Activated T-cell treated with anti-CD3 and anti-CD28 coated beads, Interleukin-2, amount 50 U/mL, for 48 hours (primary cell): ENCODE measurements around the gene SLC16A5.
"Not testable (repeated sequence)": the region's sequence is repeated elsewhere in the genome, so short reads cannot be mapped to it uniquely, and the experiment has no call there.

ENCODE experiments used
- DNase-seq, 2 experiments: peaks; one replicate each; pipeline ENCODE4 v3.0.0-alpha.2; 2020

Gene SLC16A5

DNA sequence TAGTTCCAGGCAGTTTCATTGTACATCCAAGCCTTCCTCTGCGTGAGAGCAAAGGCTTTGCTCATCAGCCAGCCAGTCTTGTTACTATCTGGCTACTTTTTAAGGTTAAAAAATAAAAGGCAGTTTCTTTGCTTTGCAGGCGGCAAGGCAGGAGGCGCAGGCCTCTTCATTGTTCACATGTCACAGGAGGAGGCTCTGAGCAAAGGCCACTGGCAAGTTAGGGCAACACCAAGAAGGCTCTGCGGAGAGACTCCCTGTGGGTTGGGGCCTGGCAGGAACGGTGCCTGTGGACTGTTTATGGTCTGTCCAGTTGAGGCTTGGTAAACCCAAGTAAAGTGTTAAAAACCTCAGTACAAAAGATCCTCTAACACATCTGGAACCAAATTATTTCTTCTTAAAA is 47.7 kb downstream of the SLC16A5 start:
- DNase-seq, result no peak

DNA sequence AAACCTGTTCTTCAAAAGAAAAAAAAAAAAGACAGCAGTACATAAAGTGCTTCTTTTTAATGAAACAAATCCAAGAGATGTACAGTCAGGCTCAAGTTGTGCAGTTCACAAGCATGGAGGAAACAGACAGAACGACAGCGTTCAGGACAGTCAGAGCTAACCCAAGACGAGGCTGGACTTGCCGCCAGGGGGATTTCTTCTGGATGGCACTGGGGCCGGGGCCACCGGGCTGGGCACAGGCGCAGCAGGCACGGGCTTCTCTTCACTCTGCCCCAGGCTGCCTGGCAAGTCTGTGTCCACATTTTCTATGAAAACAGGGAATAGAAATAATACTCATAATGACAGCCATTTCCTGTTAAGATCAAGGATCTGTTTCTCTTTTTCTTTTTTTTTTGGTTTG is 48.2 kb downstream of the SLC16A5 start:
- DNase-seq, result no peak

DNA sequence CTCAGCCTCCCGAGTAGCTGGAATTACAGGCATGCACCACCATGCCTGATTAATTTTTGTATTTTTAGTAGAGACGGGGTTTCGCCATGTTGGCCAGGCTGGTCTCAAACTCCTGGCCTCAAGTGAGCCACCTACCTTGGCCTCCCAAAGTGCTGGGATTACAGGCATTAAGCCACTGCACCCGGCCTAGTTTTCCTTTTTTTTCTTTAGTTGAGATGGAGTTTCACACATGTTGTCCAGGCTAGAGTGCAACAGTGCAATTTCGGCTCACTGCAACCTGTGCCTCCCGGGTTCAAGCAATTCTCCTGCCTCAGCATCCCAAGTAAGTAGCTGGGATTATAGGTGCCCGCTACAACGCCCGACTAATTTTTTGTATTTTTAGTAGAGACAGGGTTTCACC is 50.0 kb downstream of the SLC16A5 start:
- DNase-seq, result not testable (repeated sequence)

DNA sequence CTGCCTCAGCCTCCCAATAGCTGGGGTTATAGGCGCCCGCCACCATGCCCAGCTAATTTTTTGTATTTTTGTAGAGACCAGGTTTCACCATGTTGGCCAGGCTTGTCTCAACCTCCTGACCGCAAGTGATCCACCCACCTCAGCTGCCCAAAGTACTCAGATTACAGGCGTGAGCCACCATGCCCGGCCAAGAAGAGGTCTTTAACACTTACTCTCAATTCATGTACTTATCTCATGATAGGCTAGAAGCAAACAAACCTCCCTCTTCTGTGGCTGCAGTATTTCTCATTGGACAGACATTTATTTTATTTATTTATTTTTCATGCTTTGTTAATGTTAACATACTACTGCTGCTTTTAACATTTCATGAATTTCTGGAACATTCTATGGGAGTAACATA is 50.8 kb downstream of the SLC16A5 start:
- no peak for DNase-seq

DNA sequence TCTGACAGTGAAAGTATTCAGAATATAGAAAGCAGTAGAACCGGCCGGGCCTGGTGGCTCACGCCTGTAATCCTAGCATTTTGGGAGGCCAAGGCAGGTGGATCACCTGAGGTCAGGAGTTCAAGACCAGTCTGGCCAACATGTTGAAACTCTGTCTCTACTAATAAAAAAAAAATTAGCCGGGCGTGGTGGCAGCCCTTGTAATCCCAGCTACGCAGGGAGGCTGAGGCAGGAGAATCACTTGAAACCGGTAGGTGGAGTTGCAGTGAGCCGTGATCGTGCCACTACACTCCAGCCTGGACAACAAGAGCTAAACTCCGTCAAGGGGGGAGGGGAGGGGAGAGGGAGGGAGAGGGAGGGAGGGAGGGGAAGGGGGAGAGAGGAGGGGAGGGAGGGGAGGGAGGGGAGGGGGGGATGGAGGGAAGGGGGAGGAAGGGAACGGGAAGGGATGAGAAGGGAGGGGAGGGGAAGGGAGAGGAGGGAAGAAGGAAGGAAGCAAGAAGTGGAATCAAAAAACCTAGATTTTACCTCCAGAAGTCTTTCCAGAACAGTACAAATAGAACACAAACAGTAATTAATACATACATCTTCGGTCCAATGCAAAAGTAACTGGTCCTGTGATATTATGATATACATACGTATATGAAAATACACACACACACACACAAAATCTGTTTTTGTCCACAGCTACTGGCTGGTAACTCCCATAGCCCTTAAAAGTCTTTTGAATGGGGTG is 54.6 kb downstream of the SLC16A5 start:
- DNase-seq, result no peak

DNA sequence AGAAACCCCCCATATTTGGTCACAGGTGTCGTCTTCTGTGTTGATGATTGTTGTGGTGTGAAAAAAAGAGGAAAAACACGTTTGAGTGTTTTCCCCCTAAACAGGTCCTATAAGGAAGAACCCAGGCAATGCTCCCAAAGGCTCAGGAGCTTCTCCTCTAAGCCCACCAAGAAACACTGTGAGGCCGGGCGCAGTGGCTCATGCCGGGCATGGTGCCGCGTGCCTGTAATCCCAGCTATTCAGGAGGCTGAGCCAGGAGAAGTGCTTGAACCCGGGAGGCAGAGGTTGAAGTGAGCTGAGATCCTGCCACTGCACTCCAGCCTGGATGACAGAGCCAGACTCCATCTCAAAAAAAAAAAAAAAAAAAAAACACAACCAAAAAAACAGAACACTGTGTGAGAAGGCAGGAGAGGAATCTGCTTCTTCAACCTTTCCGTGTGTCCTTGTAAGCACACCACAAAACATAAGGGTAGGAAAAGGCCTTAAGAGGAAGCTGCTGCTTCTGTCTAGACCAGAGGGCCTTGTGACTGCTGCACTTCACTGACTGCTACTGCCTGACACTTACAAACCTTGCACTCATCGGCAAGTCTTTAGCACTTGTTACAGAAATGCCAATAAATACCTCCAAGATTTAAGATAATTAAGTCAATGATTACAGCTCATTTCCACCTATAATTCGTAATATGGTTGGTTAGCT is 57.2 kb downstream of the SLC16A5 start:
- no peak for DNase-seq

DNA sequence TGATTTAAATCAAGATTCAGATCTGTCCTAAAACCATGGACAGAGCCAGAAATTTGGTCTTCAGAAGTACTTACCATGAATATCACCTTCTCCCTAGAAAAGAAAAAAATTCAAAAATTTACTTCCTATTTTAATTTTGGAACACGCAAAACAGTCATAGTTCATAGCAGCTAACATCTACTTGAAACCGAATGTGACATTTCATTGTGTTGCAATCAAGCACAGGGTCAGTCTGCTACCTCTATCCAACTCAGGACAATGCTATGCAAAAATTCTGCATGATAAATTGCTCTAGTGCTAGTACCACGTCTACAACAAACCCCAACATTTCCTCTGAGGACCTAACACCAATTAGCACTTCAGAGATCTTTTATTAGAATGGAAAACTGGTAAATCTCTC is 58.8 kb downstream of the SLC16A5 start:
- DNase-seq, result no peak

DNA sequence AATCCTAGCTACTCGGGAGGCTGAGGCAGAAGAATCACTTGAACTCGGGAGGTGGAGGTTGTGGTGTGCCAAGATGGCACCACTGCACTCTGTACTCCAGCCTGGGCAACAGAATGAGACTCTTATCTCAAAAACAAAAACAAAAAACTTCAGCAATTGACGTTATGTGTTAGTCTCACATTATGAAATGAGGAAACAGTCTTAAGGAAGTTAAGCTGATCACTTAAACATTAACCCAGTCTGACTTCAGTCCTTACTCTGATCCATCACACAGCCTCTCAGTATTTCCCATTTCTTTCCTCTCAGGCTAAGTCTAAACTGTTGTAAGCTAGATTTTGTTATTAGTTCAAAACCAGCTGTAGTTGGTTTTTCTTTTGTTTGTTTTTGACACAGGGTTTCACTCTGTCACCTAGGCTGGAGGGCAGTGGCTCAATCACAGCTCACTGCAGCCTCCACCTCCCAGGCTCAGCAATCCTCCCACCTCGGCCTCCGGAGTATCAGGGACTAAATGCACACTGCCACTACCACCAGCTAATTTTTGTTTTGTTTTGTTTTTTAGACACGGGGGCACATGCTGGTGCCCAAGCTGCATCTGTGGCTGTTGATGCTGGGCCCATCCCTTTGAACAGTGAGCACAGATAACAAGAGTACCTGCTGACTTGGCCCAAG is 60.3 kb downstream of the SLC16A5 start:
- DNase-seq, result no peak

DNA sequence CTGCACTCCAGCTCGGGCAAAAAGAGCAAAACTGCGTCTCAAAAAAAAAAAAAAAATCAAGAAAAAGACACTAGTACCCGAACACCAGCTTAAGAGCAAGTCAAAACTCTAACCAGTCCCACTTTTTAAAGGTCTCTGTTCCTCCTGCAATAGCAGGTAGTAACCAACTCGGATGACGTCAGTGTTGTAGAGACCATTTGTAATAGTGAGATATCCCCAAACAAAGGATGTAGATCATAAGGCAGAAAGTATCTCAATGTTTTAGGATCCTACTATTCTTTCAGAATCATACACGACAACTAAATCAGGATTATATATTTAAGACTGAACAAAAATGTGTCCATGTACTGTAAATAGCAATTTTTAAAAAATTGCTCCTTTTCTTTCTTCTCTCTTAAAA is 64.2 kb downstream of the SLC16A5 start:
- no peak for DNase-seq

DNA sequence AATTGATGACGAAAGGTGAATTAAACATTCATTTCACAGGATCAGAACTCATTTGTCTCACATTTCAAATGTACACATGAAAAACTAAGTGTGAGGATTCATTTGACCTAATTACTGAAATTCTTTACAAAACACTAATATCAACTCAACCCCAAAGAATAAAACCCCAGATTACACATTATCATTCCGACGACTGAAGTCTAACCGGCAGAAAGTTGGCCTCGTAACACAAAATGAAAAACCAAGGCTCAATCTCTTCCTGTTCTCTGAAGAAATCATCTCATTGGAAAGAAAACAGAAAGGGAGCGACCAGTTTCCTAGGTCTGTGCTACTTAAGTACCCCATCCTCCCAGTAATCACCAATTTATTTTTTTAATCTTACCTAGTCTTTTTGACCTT is 64.8 kb downstream of the SLC16A5 start:
- no peak for DNase-seq

DNA sequence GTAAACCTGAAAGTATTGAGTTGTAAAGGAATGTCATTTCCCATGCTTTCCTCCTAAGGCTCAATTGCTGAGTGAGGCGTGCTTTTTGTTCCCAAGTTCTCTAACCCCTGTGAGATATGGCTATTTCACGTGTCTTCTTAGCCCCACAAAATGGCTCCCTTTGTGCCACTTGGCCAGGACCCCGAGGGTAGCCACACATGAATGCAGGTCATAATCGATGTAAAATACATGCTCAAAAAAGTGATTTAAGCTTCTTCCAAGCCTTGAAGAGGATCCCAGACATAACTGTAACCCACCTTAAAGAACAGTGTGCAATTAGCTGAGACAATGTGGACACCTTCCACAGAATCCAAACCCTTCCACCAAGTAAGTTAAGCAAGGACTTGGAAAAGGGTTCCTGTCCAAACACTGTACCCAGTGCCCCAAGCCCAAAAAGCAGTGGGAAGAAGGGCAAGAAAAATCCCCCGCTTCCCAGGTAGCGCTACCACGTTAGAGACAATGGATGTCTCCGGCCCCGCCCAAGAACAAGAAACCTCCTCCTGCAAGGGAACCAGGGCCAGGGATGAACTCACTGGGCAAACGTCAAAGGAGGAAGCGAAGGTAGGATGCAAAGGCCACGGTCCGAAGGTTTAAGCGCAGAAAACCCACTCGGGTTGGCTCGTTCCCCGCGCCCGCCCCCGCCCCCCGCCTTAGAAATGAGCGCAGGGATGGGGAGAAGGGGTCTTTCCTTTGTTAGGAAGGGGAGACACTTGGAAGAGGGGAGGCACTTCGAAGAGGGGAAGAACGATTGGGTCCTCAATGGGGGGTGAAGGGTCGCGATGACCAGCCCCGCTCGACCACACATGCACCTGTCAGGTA is 65.4 kb downstream of the SLC16A5 start:
- DNase-seq, result peak; percentile 49 to 57

DNA sequence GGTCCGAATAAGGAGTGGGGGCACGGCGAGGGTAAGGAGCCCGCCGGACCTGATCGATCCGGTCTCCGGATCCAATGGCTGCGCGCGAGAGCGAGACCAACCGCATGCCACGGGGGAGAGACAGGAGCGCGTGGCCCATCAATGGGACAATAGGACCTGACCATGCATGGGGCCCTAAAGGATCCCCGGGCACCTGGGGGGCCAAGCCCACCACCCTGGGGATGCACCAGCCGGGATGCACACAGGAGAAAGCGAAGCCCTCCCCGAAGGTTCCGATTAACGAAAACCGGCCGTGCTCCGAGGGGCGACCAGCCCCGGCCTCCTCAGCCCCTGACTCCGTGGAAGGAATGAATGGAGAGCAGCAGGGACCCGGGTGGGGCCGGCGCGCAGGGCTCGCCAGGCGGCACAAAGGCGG is 66.0 kb downstream of the SLC16A5 start:
- DNase-seq, result peak; percentile 54 to 60

DNA sequence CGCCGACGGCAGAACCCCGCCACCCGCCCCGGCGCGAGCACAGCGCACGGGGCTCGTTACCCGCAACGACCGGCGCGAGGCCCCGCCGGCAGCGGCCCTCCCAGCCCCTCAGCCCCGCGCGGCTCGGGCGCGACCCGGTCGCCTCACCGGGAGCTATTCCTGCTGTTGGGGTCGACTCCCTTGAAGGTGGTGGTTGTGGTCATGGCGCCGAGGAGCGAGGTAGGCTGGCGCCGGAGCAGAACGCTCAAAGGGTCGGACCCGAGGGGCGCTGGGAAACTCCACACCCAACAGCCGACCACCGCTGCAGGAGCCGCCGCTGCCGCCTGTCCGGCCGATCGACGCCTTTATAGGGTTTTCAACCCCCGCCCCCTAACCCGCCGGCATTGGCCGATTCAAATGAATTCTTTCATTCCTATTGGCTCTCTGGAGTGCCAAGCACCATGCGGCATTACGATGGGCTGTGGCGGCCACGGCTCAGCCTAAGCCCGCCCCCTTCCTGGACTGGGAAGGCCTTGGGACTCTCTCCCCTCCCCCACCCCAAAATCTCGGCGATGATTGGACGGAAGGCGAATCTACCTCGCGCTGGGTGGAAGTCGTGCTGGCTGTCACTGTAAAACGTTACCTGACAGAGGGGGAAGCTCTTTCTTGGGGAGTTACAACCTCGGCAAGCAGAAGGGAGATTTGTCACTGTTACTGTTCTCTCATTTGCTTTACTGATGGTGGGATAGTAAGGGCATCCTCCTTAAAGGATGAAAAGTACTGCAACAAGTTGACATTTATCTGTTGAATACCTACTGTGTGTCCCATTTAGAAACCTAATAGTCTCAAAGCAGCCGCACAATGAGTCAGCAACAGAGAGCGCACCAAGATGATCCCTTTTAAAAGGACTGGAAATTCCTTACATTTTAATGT is 66.7 kb downstream of the SLC16A5 start, which contains the start of gene JPT1:
JPT1 (minus strand) TSS at position 318 of the 912 bp plus-strand sequence; CDS start at position 203, 115 bp downstream.
- peak; percentile 98 for DNase-seq

DNA sequence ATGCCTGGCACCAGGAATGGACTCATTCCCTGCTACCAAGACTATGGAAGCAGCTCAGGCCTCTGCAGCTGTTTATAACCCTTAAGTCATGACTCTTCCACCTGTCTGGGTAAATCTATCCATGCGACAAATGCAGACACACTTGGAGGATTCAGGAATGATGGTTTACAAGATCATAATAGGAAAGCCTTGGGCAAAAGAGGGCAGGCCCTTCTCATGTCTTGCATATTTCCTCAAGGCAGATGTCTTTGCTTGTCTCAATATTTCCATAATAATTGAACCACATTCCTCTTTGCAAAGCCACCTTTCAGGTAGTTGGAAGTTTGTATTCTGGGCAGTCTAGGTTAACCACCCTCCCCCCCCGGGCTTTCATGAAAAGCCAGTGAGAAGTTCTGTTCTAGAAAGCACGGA is 67.4 kb downstream of the SLC16A5 start:
- DNase-seq, result no peak
